ENCODE results near the gene BBS9.

BBS9 gene

GRCh38 chr7:33388332-33388731 is 259.0 kb downstream of the BBS9 start:
- DNase-seq = no peak

GRCh38 chr7:33392148-33392547 is 262.8 kb downstream of the BBS9 start:
- no peak for DNase-seq

- no peak for DNase-seq
These were observed 264.4 kb downstream of the BBS9 start for GRCh38 chr7:33393770-33394169.

DNA sequence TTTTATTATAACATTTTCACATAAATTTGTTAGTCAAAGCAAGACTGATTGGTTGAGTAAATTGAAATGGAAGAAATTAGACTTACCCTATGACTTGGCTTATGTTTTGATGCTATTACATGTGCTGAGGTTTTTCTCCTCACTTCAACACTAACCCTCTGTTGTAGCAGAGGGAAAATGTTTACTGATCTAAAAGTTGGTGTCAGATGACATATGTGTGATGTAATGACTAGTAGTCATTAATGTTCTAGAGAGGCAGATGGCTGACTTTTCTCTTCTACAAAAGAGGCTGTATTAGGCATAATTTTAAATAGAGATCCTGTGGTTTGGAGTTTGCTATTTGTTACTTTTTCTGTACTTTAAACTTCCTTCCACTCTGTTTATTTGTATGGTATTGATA is 266.0 kb downstream of the BBS9 start:
- no peak for DNase-seq

DNA sequence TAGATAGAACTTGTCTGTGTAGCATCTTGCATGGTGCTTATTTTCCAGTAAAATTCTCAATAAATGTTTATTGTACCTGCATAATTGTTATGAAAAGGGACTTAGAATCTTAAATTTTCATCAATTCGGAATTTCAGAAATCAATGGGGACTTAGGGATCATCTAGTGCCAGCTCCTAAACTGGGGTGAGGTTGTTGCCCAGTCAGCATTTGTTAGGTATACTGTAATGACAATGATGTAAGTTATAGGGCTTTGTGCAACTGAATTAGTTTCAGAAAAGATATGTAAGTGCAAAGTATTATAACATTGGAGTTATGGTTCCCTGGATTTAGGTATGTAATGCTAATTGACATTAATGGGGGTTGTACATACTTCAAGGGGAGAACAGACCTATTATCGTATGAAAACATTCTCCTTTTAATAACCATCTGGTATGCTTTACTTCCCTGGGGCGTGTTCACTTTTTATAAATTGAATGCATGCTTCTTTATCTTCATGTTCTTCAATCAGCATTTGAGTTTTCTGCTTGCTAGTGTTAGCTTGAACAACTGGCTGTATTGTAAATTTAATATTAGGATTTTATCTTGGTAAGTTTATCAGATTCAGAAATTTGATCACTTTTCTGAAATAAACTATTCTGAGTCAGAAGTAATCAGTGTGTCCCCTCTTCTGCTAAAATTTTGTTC is 270.3 kb downstream of the BBS9 start:
- no peak for DNase-seq

DNA sequence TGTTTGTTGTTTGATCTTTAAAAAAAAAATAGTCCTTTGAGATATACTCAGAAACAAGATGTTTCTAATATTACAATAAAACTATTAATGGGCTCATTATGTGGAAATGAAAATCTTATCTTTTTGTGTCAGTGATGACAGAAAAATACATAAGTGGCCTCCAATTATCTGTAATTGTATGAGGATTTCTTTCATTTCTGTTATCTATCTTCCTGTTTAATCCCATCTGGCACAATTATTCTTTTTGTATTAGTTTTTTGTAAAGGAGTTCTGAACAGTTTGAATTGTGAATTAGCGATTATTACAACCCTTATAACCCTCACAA is 270.8 kb downstream of the BBS9 start:
- no peak for DNase-seq

GRCh38 chr7:33410266-33410665 is 280.9 kb downstream of the BBS9 start:
- no peak for DNase-seq

- no peak for DNase-seq
These were observed 281.7 kb downstream of the BBS9 start for GRCh38 chr7:33411020-33411419.

DNA sequence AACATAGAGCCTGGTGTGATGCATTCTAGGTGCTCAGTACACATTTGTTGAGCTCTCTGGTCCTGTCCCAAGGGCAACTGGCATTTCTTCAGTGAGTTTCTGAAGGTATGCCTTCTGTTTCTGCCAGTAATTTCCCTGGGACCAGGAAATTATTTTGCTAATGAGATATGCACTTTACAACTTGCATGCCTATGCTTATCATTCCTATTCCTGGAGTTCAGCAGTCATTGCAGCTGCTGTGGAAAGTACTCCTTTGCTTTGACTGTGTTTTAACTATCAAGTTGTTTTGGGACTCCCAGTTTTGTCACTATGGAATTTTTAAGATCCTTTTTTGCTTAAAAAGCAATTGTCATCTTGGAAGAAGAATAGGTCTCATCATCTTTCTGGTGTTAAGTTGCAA is 283.0 kb downstream of the BBS9 start:
- no peak for DNase-seq

DNA sequence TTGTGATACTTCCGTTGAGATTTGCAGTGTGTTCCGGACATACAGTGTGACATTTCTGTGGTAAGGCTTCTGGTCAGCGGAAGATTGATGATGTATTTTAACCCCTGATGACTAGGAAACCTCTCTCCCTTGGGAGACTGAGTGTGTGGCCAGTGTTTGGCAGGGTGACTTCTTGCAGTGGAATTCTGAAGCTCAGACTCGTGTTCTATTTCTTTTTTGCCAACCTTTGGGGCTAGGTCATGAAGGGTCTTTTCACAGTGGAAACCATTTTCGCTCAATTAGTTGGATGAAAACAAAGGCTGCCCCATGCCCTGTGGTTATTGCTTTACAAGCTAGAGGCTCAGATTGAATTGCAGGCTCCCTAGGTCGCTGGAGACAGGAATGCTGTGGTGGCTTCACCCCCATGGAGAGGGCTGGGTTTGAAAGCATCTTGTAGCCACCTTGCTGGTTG is 288.9 kb downstream of the BBS9 start:
- DNase-seq = no peak

DNA sequence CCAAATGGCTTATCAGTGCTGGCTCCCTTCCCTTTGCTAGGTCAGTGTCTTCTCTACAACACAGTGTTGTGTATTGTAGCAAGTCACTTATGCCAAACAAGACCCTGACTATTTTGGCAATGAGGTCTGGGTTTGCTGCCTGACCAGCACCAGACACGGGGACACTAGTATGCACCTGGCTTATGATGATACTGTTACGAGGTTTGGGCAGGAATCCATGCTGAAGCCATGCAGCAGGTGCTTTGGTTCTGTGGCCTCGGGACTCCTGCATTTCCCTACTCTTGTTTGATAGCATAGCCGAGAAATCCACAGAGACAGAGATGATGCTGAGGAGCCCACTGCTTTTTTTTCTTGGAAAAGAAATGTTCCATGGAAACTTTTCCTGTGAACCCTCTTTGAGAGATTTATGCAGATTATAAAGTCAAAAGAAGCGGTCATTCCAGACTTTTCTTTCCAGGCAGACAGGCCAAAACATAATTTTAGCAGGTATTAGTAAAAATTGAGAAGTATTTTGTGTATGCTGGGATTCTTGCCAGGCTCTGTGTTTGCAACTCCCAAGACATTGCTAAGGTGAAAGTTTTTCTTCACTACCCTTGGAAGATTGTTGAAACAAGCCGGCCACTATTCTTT is 291.1 kb downstream of the BBS9 start:
- DNase-seq = no peak

DNA sequence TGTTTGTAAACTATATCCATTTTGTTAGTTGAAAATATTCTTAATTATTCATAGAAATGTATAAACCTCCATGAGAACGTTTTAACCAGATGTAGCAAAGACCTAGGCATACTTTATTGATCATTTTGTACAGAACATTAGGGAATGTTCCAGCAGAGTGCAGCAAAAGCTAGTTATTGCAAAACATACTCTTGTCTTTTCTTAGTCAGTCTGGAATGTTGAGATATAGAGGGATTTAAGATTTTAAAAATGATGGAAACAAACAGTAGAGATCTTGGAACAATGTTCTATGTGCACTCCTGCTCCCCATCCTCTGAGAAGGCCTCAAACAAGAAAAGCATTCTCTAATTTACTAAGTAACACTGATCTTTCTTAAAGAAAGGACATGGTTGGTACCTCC is 292.1 kb downstream of the BBS9 start:
- DNase-seq = no peak

DNA sequence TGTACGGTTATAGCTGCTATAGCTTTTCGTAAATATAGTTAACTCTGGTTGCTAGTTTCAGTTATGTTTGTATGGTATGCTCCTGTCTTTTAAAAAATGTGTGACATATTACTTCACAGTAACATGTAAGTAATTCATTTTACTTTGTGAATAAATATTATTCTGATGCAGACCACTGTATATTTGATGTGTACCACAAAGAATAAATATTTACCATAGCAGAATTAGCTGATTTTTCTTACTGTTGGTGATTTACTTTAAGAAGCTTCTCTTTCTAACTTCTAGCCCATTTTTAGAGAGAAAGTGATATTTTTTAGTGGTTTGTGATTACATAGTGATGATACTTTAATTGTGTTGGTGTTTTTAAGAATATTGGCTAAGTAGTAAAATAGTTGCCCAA is 292.8 kb downstream of the BBS9 start:
- no peak for DNase-seq

- no peak for DNase-seq
These were observed 293.7 kb downstream of the BBS9 start for GRCh38 chr7:33422825-33423645.

- DNase-seq = no peak
These were observed 294.3 kb downstream of the BBS9 start for GRCh38 chr7:33423646-33424020.

GRCh38 chr7:33425395-33425794 is 296.0 kb downstream of the BBS9 start:
- DNase-seq = no peak

- no peak for DNase-seq
These were observed 296.7 kb downstream of the BBS9 start for GRCh38 chr7:33425929-33426678.

- no peak for DNase-seq
These were observed 299.1 kb downstream of the BBS9 start for GRCh38 chr7:33428415-33428814.

- no peak for DNase-seq
These were observed 302.2 kb downstream of the BBS9 start for GRCh38 chr7:33431543-33431942.

DNA sequence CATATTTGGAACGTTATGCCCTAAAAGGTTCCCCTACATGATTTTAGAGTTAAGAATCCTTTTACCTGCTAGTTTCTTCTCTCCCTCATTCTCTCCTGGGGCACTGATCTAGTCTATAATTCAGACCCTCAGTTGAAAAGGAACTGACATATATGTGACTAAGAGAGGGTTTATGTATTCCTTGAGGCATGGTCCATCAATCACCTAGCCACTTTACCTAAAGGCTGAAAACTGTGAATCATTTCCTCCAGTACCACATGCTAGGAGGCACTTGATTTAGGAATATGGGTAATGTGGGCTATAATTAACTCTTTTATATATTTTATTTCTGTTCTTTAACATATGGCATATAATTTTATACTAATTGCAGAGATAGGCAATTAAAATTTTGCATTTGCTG is 303.5 kb downstream of the BBS9 start:
- no peak for DNase-seq

- DNase-seq = no peak
These were observed 304.0 kb downstream of the BBS9 start for GRCh38 chr7:33433357-33433756.

DNA sequence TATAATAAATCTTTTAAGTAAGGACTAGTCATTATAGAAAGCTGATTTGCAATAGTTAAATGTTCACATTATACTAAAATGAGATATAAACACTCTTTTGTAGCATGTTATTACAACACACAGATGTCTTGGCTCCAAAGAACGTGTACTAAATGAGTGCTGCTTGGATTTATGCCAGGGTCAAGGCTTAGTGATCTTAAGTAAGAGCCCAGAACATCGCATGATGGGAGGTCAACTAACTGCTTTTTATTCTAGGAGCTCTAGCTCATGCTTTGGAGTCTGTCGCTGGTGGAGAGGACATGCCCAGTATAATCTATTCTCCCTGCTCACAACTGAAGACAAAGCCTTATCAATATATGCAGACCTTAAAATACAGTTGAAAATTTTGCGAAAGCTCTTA is 315.1 kb downstream of the BBS9 start:
- no peak for DNase-seq

GRCh38 chr7:33446551-33446950 is 317.2 kb downstream of the BBS9 start:
- DNase-seq = no peak

DNA sequence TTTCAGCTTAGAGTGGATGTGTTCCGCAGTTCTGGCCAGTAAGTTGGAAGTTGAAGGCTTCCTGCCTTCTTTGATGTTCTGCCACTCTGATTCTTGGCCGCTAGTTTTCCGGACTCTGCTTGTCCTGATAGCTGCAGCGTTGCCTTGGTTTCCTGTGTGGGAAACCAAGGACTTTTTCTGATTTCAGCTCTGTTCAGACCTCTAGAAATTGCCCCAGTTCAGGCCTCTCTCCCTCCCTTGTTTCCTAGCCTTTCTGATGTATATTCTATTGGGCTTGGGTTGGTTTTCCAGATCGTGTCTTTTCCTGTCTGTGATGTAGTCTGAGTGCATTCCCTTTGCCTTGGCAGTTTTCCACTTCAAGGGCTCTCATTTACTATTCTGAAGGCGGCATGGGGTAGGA is 318.7 kb downstream of the BBS9 start:
- DNase-seq = no peak
